HepG2 (cell line): ENCODE results near the gene SAMM50. TPM values are rescaled to one million over a fixed set of nuclear protein-coding genes. Genes with fewer than 3 reads are reported as not detected.

Experiments
- polyA plus RNA-seq, 8 experiments: library from polyadenylated mRNA; depleted of rRNA in 3 of 8; stranded (reverse) in 7 of 8; unstranded in 1 of 8; fragments of >200 nt; fragmentation: Illumina TruSeq in 4 of 8; extraction: Trizol in 4 of 8; gene quantifications; 2 replicates each; pipeline versions ENCODE4 v1.2.1 to v1.2.3, GENCODE V29; 2011 to 2016; ENCODE audit warnings: low read depth in 4 of 8, missing spikeins in 1 of 8, mixed read lengths in 1 of 8; ENCODE audit not compliant: insufficient read depth in 1 of 8
- total RNA-seq, 5 experiments: library from RNA; depleted of rRNA; stranded (reverse); fragments of >200 nt; fragmentation: Illumina TruSeq; extraction: Trizol; gene quantifications; 2 replicates each; pipeline ENCODE4 v1.2.3, GENCODE V29; 2016; ENCODE audit warnings: low read depth in 1 of 5

SAMM50 gene
- total and polyA plus RNA-seq, 2 of the 13 experiments (the other 11 are each of a cell fraction or from before 2014, with no cell fraction given), result 34.7 to 63.4 TPM

Other genes starting within 250 kb of the SAMM50 start
- not detected in 2 replicates for gene EFCAB6, start 143.1 kb upstream of the SAMM50 start, total RNA-seq (2016; rRNA removed; fragmentation: Illumina TruSeq; extraction: Trizol)
- not detected in 2 replicates for gene EFCAB6, start 143.1 kb upstream of the SAMM50 start, polyA plus RNA-seq (2011; rRNA removed)
- not detected in 2 replicates for gene SULT4A1, start 92.9 kb upstream of the SAMM50 start, total RNA-seq (2016; rRNA removed; fragmentation: Illumina TruSeq; extraction: Trizol)
- not detected in 2 replicates for gene SULT4A1, start 92.9 kb upstream of the SAMM50 start, polyA plus RNA-seq (2011; rRNA removed)
- not detected in 2 replicates for gene PNPLA5, start 63.4 kb upstream of the SAMM50 start, total RNA-seq (2016; rRNA removed; fragmentation: Illumina TruSeq; extraction: Trizol)
- not detected in 2 replicates for gene PNPLA5, start 63.4 kb upstream of the SAMM50 start, polyA plus RNA-seq (2011; rRNA removed)
- 13.7 and 16.9 TPM in 2 replicates for gene PNPLA3, start 31.6 kb upstream of the SAMM50 start, total RNA-seq (2016; rRNA removed; fragmentation: Illumina TruSeq; extraction: Trizol)
- gene PNPLA3, start 31.6 kb upstream of the SAMM50 start, polyA plus RNA-seq (2011; rRNA removed), result 19.8 and 24.1 TPM in 2 replicates
- 0.15 TPM in 1 of 2 replicates, not detected in the other for gene PARVB, start 68.9 kb downstream of the SAMM50 start, total RNA-seq (2016; rRNA removed; fragmentation: Illumina TruSeq; extraction: Trizol)
- gene PARVB, start 68.9 kb downstream of the SAMM50 start, polyA plus RNA-seq (2011; rRNA removed), result 0.11 and 0.18 TPM in 2 replicates
- not detected in 2 replicates for gene PARVG, start 225.5 kb downstream of the SAMM50 start, total RNA-seq (2016; rRNA removed; fragmentation: Illumina TruSeq; extraction: Trizol)
- not detected in 2 replicates for gene PARVG, start 225.5 kb downstream of the SAMM50 start, polyA plus RNA-seq (2011; rRNA removed)